ENCODE measurements around the gene PHC2.

PHC2 gene

DNA sequence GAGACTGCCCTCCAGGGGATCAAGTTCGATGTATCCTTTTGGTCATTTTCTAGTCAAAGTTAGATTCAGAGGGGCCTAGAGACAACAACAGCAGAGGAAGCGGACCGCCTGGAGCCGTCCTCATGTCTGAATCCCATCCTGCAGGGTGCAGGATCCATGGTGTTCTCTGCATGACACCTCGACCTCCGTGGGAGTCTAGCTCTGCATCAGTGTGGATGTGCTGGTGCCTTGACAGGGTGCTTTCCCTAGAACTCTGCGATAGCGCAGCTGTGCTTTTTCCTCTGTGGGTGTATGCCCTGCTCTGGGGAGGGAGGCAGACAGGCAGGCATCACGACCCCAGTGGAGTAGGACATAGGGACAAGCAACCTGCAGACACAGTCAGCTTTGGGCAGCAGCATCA is 61.8 kb downstream of the PHC2 start:
- H3K56ac ChIP-seq (ENCODE audit: low read length) = no peak overlapping the region
- H3K4me2 ChIP-seq (ENCODE audit: low read length) = no peak overlapping the region
- H3K4ac ChIP-seq (ENCODE audit: low read depth, low read length) = no peak overlapping the region
- no peaks in the 10 kb centered on the region for H3K79me2 ChIP-seq (ENCODE audit: control insufficient read depth, insufficient read depth, low read length)
- no CpG with 5 or more reads among the region's 9 CpGs for WGBS (ENCODE audit: extremely low coverage, insufficient coverage, low lambda C conversion rate)
- H2AK5ac ChIP-seq (ENCODE audit: low read length) = no peak overlapping the region
- no peak for DNase-seq
- no peak overlapping the region for H3K18ac ChIP-seq (ENCODE audit: low read length)
- H3K27me3 ChIP-seq (ENCODE audit: insufficient read depth, low read length, poor library complexity) = no peaks in the 10 kb centered on the region
- no peaks in the 10 kb centered on the region for H3K36me3 ChIP-seq (ENCODE audit: control insufficient read depth, insufficient read depth, low read length)
- no peaks in the 10 kb centered on the region for H3K79me1 ChIP-seq (ENCODE audit: low read length)
- H2BK120ac ChIP-seq (ENCODE audit: low read depth, low read length) = no peak overlapping the region
- no peak overlapping the region for H4K5ac ChIP-seq (ENCODE audit: low read length)
- H3K4me3 ChIP-seq (ENCODE audit: low read length) = no peak overlapping the region
- no peak overlapping the region for H3K23ac ChIP-seq (ENCODE audit: low read length)
- no peak overlapping the region for H2BK15ac ChIP-seq (replicated peaks; ENCODE audit: low read depth)
- H3K4me1 ChIP-seq (ENCODE audit: control insufficient read depth, low read depth, low read length) = peaks cover 5% of the 10 kb centered on the region
- no peak overlapping the region for H3K9ac ChIP-seq (ENCODE audit: low read length)
- no peak overlapping the region for H4K8ac ChIP-seq (ENCODE audit: low read depth, low read length)
- no peak overlapping the region for H3K27ac ChIP-seq (ENCODE audit: low read depth, low read length)
- H2BK5ac ChIP-seq (ENCODE audit: low read length) = no peak overlapping the region

GRCh38 chr1:33368431-33368830 is 62.5 kb downstream of the PHC2 start:
- no peak overlapping the region for H3K4me2 ChIP-seq (ENCODE audit: low read length)
- no peak overlapping the region for H3K9ac ChIP-seq (ENCODE audit: low read length)
- no peak overlapping the region for H2AK5ac ChIP-seq (ENCODE audit: low read length)
- no peaks in the 10 kb centered on the region for H3K27me3 ChIP-seq (ENCODE audit: insufficient read depth, low read length, poor library complexity)
- H3K79me1 ChIP-seq (ENCODE audit: low read length) = no peaks in the 10 kb centered on the region
- no peak overlapping the region for H3K56ac ChIP-seq (ENCODE audit: low read length)
- no peaks in the 10 kb centered on the region for H3K79me2 ChIP-seq (ENCODE audit: control insufficient read depth, insufficient read depth, low read length)
- no peak overlapping the region for H2BK15ac ChIP-seq (replicated peaks; ENCODE audit: low read depth)
- no peak overlapping the region for H2BK5ac ChIP-seq (ENCODE audit: low read length)
- no peak overlapping the region for H3K18ac ChIP-seq (ENCODE audit: low read length)
- H3K23ac ChIP-seq (ENCODE audit: low read length) = no peak overlapping the region
- no peak overlapping the region for H2BK120ac ChIP-seq (ENCODE audit: low read depth, low read length)
- H3K4me3 ChIP-seq (ENCODE audit: low read length) = no peak overlapping the region
- no CpG with 5 or more reads among the region's 15 CpGs for WGBS (ENCODE audit: extremely low coverage, insufficient coverage, low lambda C conversion rate)
- no peak overlapping the region for H3K27ac ChIP-seq (ENCODE audit: low read depth, low read length)
- no peak for DNase-seq
- no peak overlapping the region for H3K4ac ChIP-seq (ENCODE audit: low read depth, low read length)
- H3K36me3 ChIP-seq (ENCODE audit: control insufficient read depth, insufficient read depth, low read length) = no peaks in the 10 kb centered on the region
- no peak overlapping the region for H4K5ac ChIP-seq (ENCODE audit: low read length)
- peaks cover 10% of the 10 kb centered on the region for H3K4me1 ChIP-seq (ENCODE audit: control insufficient read depth, low read depth, low read length)
- no peak overlapping the region for H4K8ac ChIP-seq (ENCODE audit: low read depth, low read length)

- Histone ChIP-seq H3K9ac (ENCODE audit: low read length) (no peak overlapping the region), H3K36me3 (ENCODE audit: control insufficient read depth, insufficient read depth, low read length) (no peaks in the 10 kb centered on the region), H3K4me2 (ENCODE audit: low read length) (no peak overlapping the region), H3K4me3 (ENCODE audit: low read length) (no peak overlapping the region), H3K27me3 (ENCODE audit: insufficient read depth, low read length, poor library complexity) (no peaks in the 10 kb centered on the region), H3K79me1 (ENCODE audit: low read length) (no peaks in the 10 kb centered on the region), H3K23ac (ENCODE audit: low read length) (no peak overlapping the region), H2AK5ac (ENCODE audit: low read length) (no peak overlapping the region), H4K5ac (ENCODE audit: low read length) (no peak overlapping the region), H2BK5ac (ENCODE audit: low read length) (no peak overlapping the region), H3K56ac (ENCODE audit: low read length) (no peak overlapping the region), H3K18ac (ENCODE audit: low read length) (no peak overlapping the region), H3K4ac (ENCODE audit: low read depth, low read length) (no peak overlapping the region), H3K27ac (ENCODE audit: low read depth, low read length) (no peak overlapping the region), H3K79me2 (ENCODE audit: control insufficient read depth, insufficient read depth, low read length) (no peaks in the 10 kb centered on the region), H3K4me1 (ENCODE audit: control insufficient read depth, low read depth, low read length) (peaks cover 12% of the 10 kb centered on the region), H2BK15ac (replicated peaks; ENCODE audit: low read depth) (no peak overlapping the region), H2BK120ac (ENCODE audit: low read depth, low read length) (no peak overlapping the region), H4K8ac (ENCODE audit: low read depth, low read length) (no peak overlapping the region)
- DNase-seq = peak; percentile 79
- WGBS (ENCODE audit: extremely low coverage, insufficient coverage, low lambda C conversion rate) = no CpG with 5 or more reads among the region's 23 CpGs
These were observed 63.1 kb downstream of the PHC2 start for GRCh38 chr1:33367485-33368405.

GRCh38 chr1:33366762-33367484 is 64.0 kb downstream of the PHC2 start:
- Histone ChIP-seq H4K5ac (ENCODE audit: low read length) (no peak overlapping the region), H2BK5ac (ENCODE audit: low read length) (no peak overlapping the region), H3K56ac (ENCODE audit: low read length) (no peak overlapping the region), H3K79me1 (ENCODE audit: low read length) (no peaks in the 10 kb centered on the region), H3K4ac (ENCODE audit: low read depth, low read length) (no peak overlapping the region), H4K8ac (ENCODE audit: low read depth, low read length) (no peak overlapping the region), H2BK120ac (ENCODE audit: low read depth, low read length) (no peak overlapping the region), H3K9ac (ENCODE audit: low read length) (no peak overlapping the region), H2AK5ac (ENCODE audit: low read length) (no peak overlapping the region), H3K27me3 (ENCODE audit: insufficient read depth, low read length, poor library complexity) (no peaks in the 10 kb centered on the region), H3K27ac (ENCODE audit: low read depth, low read length) (no peak overlapping the region), H3K23ac (ENCODE audit: low read length) (no peak overlapping the region), H3K4me2 (ENCODE audit: low read length) (no peak overlapping the region), H3K4me1 (ENCODE audit: control insufficient read depth, low read depth, low read length) (peaks cover 12% of the 10 kb centered on the region), H3K36me3 (ENCODE audit: control insufficient read depth, insufficient read depth, low read length) (no peaks in the 10 kb centered on the region), H3K79me2 (ENCODE audit: control insufficient read depth, insufficient read depth, low read length) (no peaks in the 10 kb centered on the region), H3K18ac (ENCODE audit: low read length) (no peak overlapping the region), H2BK15ac (replicated peaks; ENCODE audit: low read depth) (no peak overlapping the region), H3K4me3 (ENCODE audit: low read length) (no peak overlapping the region)
- no peak for DNase-seq
- no CpG with 5 or more reads among the region's 14 CpGs for WGBS (ENCODE audit: extremely low coverage, insufficient coverage, low lambda C conversion rate)

GRCh38 chr1:33365560-33365997 is 65.3 kb downstream of the PHC2 start:
- no peak overlapping the region for H3K18ac ChIP-seq (ENCODE audit: low read length)
- DNase-seq = no peak
- peak overlapping the region; percentile 11 for H3K56ac ChIP-seq (ENCODE audit: low read length)
- no peaks in the 10 kb centered on the region for H3K79me2 ChIP-seq (ENCODE audit: control insufficient read depth, insufficient read depth, low read length)
- no peak overlapping the region for H4K8ac ChIP-seq (ENCODE audit: low read depth, low read length)
- H2BK5ac ChIP-seq (ENCODE audit: low read length) = no peak overlapping the region
- no peaks in the 10 kb centered on the region for H3K36me3 ChIP-seq (ENCODE audit: control insufficient read depth, insufficient read depth, low read length)
- peaks cover 15% of the 10 kb centered on the region for H3K4me1 ChIP-seq (ENCODE audit: control insufficient read depth, low read depth, low read length)
- H3K27ac ChIP-seq (ENCODE audit: low read depth, low read length) = no peak overlapping the region
- no peak overlapping the region for H3K9ac ChIP-seq (ENCODE audit: low read length)
- no peak overlapping the region for H4K5ac ChIP-seq (ENCODE audit: low read length)
- no peaks in the 10 kb centered on the region for H3K79me1 ChIP-seq (ENCODE audit: low read length)
- no peak overlapping the region for H3K4me2 ChIP-seq (ENCODE audit: low read length)
- H2BK15ac ChIP-seq (replicated peaks; ENCODE audit: low read depth) = no peak overlapping the region
- no peak overlapping the region for H3K4me3 ChIP-seq (ENCODE audit: low read length)
- peak overlapping the region; percentile 80 for H2AK5ac ChIP-seq (ENCODE audit: low read length)
- no peak overlapping the region for H3K23ac ChIP-seq (ENCODE audit: low read length)
- no peak overlapping the region for H3K4ac ChIP-seq (ENCODE audit: low read depth, low read length)
- H3K27me3 ChIP-seq (ENCODE audit: insufficient read depth, low read length, poor library complexity) = no peaks in the 10 kb centered on the region
- no peak overlapping the region for H2BK120ac ChIP-seq (ENCODE audit: low read depth, low read length)
- no CpG with 5 or more reads among the region's 9 CpGs for WGBS (ENCODE audit: extremely low coverage, insufficient coverage, low lambda C conversion rate)
